Neural cell (in vitro differentiated cells): ENCODE measurements around the gene RUFY3.

Experiments
- EP300 ChIP-seq: fragments of 450-650 bp; conservative IDR thresholded peaks from 2 replicates; pipeline ENCODE4 v1.6.1; 2014; ENCODE audit warnings: antibody characterized with exemption, mild to moderate bottlenecking, moderate library complexity; ENCODE audit not compliant: poor library complexity, severe bottlenecking
- EZH2 ChIP-seq: fragments of 200-600, 300-800 bp; shearing (Covaris generic), sonication (generic); IDR thresholded peaks from 2 replicates; pipeline ENCODE4 v1.6.1; 2014; ENCODE audit warnings: antibody characterized with exemption, low read length, borderline replicate concordance, mild to moderate bottlenecking; ENCODE audit not compliant: insufficient read depth, poor library complexity, severe bottlenecking
- RAD21 ChIP-seq: fragments of 450-650 bp; conservative IDR thresholded peaks from 2 replicates; pipeline ENCODE4 v1.6.1; 2014; ENCODE audit warnings: antibody characterized with exemption, mild to moderate bottlenecking, moderate library complexity
- SMC3 ChIP-seq: fragments of 450-650 bp; conservative IDR thresholded peaks from 2 replicates; pipeline ENCODE4 v1.6.1; 2014; ENCODE audit warnings: antibody characterized with exemption, mild to moderate bottlenecking, moderate library complexity; ENCODE audit not compliant: poor library complexity
- TAF1 ChIP-seq: IDR thresholded peaks from 2 replicates; pipeline ENCODE4 v1.6.1; 2012; ENCODE audit warnings: low read depth
- TF ChIP-seq, protein P1 (sequence below): fragments of 450-650 bp; IDR thresholded peaks from 2 replicates; pipeline ENCODE4 v1.5.1; 2014; ENCODE audit warnings: antibody characterized with exemption, mild to moderate bottlenecking, moderate library complexity; ENCODE audit not compliant: poor library complexity, severe bottlenecking

DNA sequence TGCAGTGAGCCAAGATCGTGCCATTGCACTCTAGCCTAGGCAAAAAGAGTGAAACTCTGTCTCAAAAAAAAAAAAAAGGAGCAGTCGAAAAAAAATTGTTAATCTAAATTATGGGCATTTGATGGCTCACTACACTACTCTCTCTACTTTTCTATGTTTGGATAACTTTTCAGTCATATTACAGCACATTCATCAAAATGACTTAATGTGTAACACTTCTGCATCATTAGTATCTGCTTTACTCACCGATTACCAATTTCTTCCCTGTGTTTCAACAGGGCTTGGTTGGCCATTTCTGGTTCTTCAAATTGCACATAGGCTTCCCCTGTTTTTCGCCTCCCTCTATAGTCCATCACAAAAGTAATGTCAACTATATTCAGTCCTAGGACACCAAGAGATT is 109.5 kb downstream of the RUFY3 start:
- TF ChIP-seq EZH2 (no peak), TAF1 (no peak), RAD21 (no peak), EP300 (no peak), SMC3 (no peak)
- TF ChIP-seq, protein P1, sequence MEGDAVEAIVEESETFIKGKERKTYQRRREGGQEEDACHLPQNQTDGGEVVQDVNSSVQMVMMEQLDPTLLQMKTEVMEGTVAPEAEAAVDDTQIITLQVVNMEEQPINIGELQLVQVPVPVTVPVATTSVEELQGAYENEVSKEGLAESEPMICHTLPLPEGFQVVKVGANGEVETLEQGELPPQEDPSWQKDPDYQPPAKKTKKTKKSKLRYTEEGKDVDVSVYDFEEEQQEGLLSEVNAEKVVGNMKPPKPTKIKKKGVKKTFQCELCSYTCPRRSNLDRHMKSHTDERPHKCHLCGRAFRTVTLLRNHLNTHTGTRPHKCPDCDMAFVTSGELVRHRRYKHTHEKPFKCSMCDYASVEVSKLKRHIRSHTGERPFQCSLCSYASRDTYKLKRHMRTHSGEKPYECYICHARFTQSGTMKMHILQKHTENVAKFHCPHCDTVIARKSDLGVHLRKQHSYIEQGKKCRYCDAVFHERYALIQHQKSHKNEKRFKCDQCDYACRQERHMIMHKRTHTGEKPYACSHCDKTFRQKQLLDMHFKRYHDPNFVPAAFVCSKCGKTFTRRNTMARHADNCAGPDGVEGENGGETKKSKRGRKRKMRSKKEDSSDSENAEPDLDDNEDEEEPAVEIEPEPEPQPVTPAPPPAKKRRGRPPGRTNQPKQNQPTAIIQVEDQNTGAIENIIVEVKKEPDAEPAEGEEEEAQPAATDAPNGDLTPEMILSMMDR = no peak
